Esophagus squamous epithelium (tissue), 5 donors: ENCODE results near the gene MEAF6. TPM values are rescaled to one million over a fixed set of nuclear protein-coding genes. Genes with fewer than 3 reads are reported as not detected.
A peak's percentile ranks its signal among the peaks of the same experiment; 100 is the strongest.

ENCODE experiments used
- DNase-seq: peaks from one replicate; lab custom pipeline; 2025; lab: John Stamatoyannopoulos, UW
- H3K27ac ChIP-seq, 4 donors: fragments of 200-600 bp; sonication (generic); one replicate each; pipeline ENCODE4 v1.5.1; 2016 to 2019; ENCODE audit warnings: mild to moderate bottlenecking in 1 of 4
- H3K27me3 ChIP-seq, 4 donors: fragments of 200-600 bp; sonication (generic); 1 replicate in 3 of 4; 2 replicates in 1 of 4; pipeline versions ENCODE4 v1.5.1 to v1.6.0; 2017 to 2021; ENCODE audit warnings: antibody characterized with exemption in 1 of 4
- H3K36me3 ChIP-seq, 3 donors: fragments of 200-600 bp; sonication (generic); one replicate each; pipeline ENCODE4 v1.5.1; 2016 to 2019
- H3K4me1 ChIP-seq, 3 donors: fragments of 200-600 bp; sonication (generic); one replicate each; pipeline ENCODE4 v1.5.1; 2017 to 2019
- H3K4me3 ChIP-seq, 4 donors: fragments of 200-600 bp; sonication (generic); 1 replicate in 3 of 4; 2 replicates in 1 of 4; pipeline ENCODE4 v1.5.1; 2016 to 2019; ENCODE audit warnings: mild to moderate bottlenecking in 2 of 4, moderate library complexity in 1 of 4
- H3K9me3 ChIP-seq, 3 donors: fragments of 200-600 bp; sonication (generic); one replicate each; pipeline ENCODE4 v1.5.1; 2016 to 2019
- CTCF ChIP-seq, 6 experiments: fragments of 450-650 bp in 4 of 6; fragments of 200-600 bp in 2 of 6; sonication (generic) in 2 of 6; IDR thresholded peaks; one replicate each; pipeline ENCODE4 v1.5.1; 2016 to 2019; ENCODE audit warnings: antibody characterized with exemption in 6 of 6, mild to moderate bottlenecking in 4 of 6, moderate library complexity in 4 of 6
- POLR2A ChIP-seq, 4 donors: fragments of 450-650 bp; IDR thresholded peaks; one replicate each; pipeline ENCODE4 v1.6.1; 2017; ENCODE audit warnings: antibody characterized with exemption in 4 of 4, mild to moderate bottlenecking in 4 of 4, moderate library complexity in 3 of 4
- WGBS, 2 donors: methylation state at CpG; one replicate each; pipeline ENCODE4 v1.1.5; 2018; 5-methylcytosine and 5-hydroxymethylcytosine counted together
- intact Hi-C: fragments of 100-400 bp; cut with DNase I; formaldehyde crosslinking; loops from one replicate; pipeline ENCODE4 v1.15.0; 2022
- total RNA-seq, 4 donors: library from RNA; depleted of rRNA; stranded (reverse); fragments of >200 nt; gene quantifications; one replicate each; pipeline ENCODE4 v1.1.0, GENCODE V29; 2016
- donor health status: DM: yes; HTN: yes; CAD: no.

Gene MEAF6
- total RNA-seq, 4 donors from 2014 or later, result 45.5 to 67.9 (median 56.5) TPM

GRCh38 chr1:37456614-37457013 lies 58.0 kb downstream of the MEAF6 start:
- H3K27ac ChIP-seq, result no peak overlapping the region
- TF ChIP-seq CTCF (IDR thresholded peaks at IDR 0.05), result no peak
- TF ChIP-seq POLR2A (IDR thresholded peaks at IDR 0.05), result no peak
- intact Hi-C loops, result loop anchor here (10.0 kb wide), 1 partner anchor 228 kb away; no protein-coding TSS in a partner anchor
- no peak overlapping the region for H3K4me3 ChIP-seq
- H3K27me3 ChIP-seq, result peaks cover 0 to 2% (median 0%) of the 10 kb centered on the region in 4 donors
- DNase-seq, result no peak
- no peaks in the 10 kb centered on the region for H3K9me3 ChIP-seq
- peaks cover 0 to 7% (median 0%) of the 10 kb centered on the region in 3 donors for H3K36me3 ChIP-seq
- peaks cover 0 to 10% (median 8%) of the 10 kb centered on the region in 3 donors for H3K4me1 ChIP-seq

- whole genome bisulfite sequencing, 2 donors, result 81 to 94% methylated on average over 10 of the region's 10 CpGs
- Histone ChIP-seq H3K9me3 (no peaks in the 10 kb centered on the region), H3K27me3 (peaks cover 0 to 9% (median 0%) of the 10 kb centered on the region in 4 donors), H3K36me3 (peaks cover 0 to 1% (median 0%) of the 10 kb centered on the region in 3 donors), H3K4me1 (peaks cover 0 to 10% (median 8%) of the 10 kb centered on the region in 3 donors), H3K27ac (peak overlapping the region; percentile 1 to 76 (median 54)), H3K4me3 (no peak overlapping the region)
- intact Hi-C loops, result loop anchor here (10.0 kb wide), 1 partner anchor 229 kb away; no protein-coding TSS in a partner anchor
- no peak for TF ChIP-seq CTCF (IDR thresholded peaks at IDR 0.05)
- TF ChIP-seq POLR2A (IDR thresholded peaks at IDR 0.05), result no peak
- no peak for DNase-seq
Measured at GRCh38 chr1:37455516-37455915, 59.0 kb downstream of the MEAF6 start.

GRCh38 chr1:37453647-37454046 lies 60.9 kb downstream of the MEAF6 start:
- no peak for DNase-seq

GRCh38 chr1:37452416-37452815 lies 62.1 kb downstream of the MEAF6 start:
- Histone ChIP-seq H3K27ac (no peak overlapping the region), H3K36me3 (no peaks in the 10 kb centered on the region), H3K4me3 (no peak overlapping the region), H3K27me3 (peaks cover 0 to 40% (median 2%) of the 10 kb centered on the region in 4 donors), H3K9me3 (no peaks in the 10 kb centered on the region), H3K4me1 (peaks cover 0 to 10% (median 8%) of the 10 kb centered on the region in 3 donors)
- intact Hi-C loops, result loop anchor here (5.0 to 10.0 kb wide), 2 partner anchors 35 to 232 kb away; no protein-coding TSS in a partner anchor
- WGBS, 2 donors, result 80 to 83% methylated on average over 5 to 6 of the region's 6 CpGs
- TF ChIP-seq CTCF (IDR thresholded peaks at IDR 0.05) (no peak), POLR2A (IDR thresholded peaks at IDR 0.05) (no peak)
- DNase-seq, result no peak

More at GRCh38 chr1:37453647-37454046, 60.9 kb downstream of the MEAF6 start:
- H3K36me3 ChIP-seq, result no peaks in the 10 kb centered on the region
- H3K4me1 ChIP-seq, result peaks cover 0 to 10% (median 8%) of the 10 kb centered on the region in 3 donors
- intact Hi-C loops, result loop anchor here (5.0 to 10.0 kb wide), 2 partner anchors 34 to 231 kb away; no protein-coding TSS in a partner anchor
- no peak for TF ChIP-seq CTCF (IDR thresholded peaks at IDR 0.05)
- 60 to 64% methylated on average over 1 to 4 of the region's 7 CpGs for WGBS, 2 donors
- H3K4me3 ChIP-seq, result no peak overlapping the region
- H3K27ac ChIP-seq, result no peak overlapping the region
- peaks cover 0 to 28% (median 2%) of the 10 kb centered on the region in 4 donors for H3K27me3 ChIP-seq
- H3K9me3 ChIP-seq, result no peaks in the 10 kb centered on the region

- no peaks in the 10 kb centered on the region for H3K36me3 ChIP-seq
- 33 to 44% methylated on average over 5 of the region's 5 CpGs for WGBS, 2 donors
- H3K4me1 ChIP-seq, result peaks cover 0 to 5% (median 2%) of the 10 kb centered on the region in 3 donors
- peaks cover 0 to 59% (median 2%) of the 10 kb centered on the region in 4 donors for H3K27me3 ChIP-seq
- intact Hi-C loops, result loop anchor here (5.0 to 10.0 kb wide), 2 partner anchors 37 to 235 kb away; no protein-coding TSS in a partner anchor
- no peak for DNase-seq
- H3K9me3 ChIP-seq, result no peaks in the 10 kb centered on the region
- H3K27ac ChIP-seq, result no peak overlapping the region
- no peak overlapping the region for H3K4me3 ChIP-seq
- TF ChIP-seq POLR2A (IDR thresholded peaks at IDR 0.05), result no peak
Measured at GRCh38 chr1:37449936-37450335, 64.6 kb downstream of the MEAF6 start.
